GM19372 (cell line): ENCODE data around the gene SPEM2.
"Not testable (repeated sequence)": the region's sequence is repeated elsewhere in the genome, so short reads cannot be mapped to it uniquely, and the experiment has no call there.

Source experiments
- ATAC-seq: cut with Tn5 transposase; IDR thresholded peaks from one replicate; pipeline ENCODE4 v1.9.1; 2021; ENCODE audit warnings: mild to moderate bottlenecking, low read depth, moderate library complexity; ENCODE audit not compliant: unreplicated experiment

Gene SPEM2

GRCh38 chr17:7468290-7468689, 42.9 kb downstream of the SPEM2 start:
- no peak for ATAC-seq

GRCh38 chr17:7468804-7469389, 43.5 kb downstream of the SPEM2 start:
- ATAC-seq: no peak

- not testable (repeated sequence) for ATAC-seq
These were observed 44.4 kb downstream of the SPEM2 start for GRCh38 chr17:7469843-7470242.

GRCh38 chr17:7470457-7470973, 45.1 kb downstream of the SPEM2 start:
- not testable (repeated sequence) for ATAC-seq

- ATAC-seq: no peak
These were observed 46.3 kb downstream of the SPEM2 start for GRCh38 chr17:7471729-7472128.

- not testable (repeated sequence) for ATAC-seq
These were observed 49.4 kb downstream of the SPEM2 start for GRCh38 chr17:7474767-7475166.

- no peak for ATAC-seq
These were observed 50.5 kb downstream of the SPEM2 start for GRCh38 chr17:7475764-7476422.

GRCh38 chr17:7476494-7476893, 51.1 kb downstream of the SPEM2 start:
- ATAC-seq: no peak

- ATAC-seq: no peak
These were observed 51.5 kb downstream of the SPEM2 start for GRCh38 chr17:7476951-7477350.
